Lung (tissue), 12 donors: ENCODE results near the gene TTC28. TPM values are rescaled to one million over a fixed set of nuclear protein-coding genes. Genes with fewer than 3 reads are reported as not detected.

Source experiments
- ATAC-seq: fragments of 200-7000 bp; cut with Tn5 transposase; one replicate; pipeline ENCODE4 v1.9.1; 2020; ENCODE audit warnings: moderate number of reproducible peaks; ENCODE audit not compliant: insufficient read depth, low FRiP score
- DNase-seq, 3 donors: peaks; one replicate each; pipeline ENCODE4 v3.0.0-alpha.2; 2013 to 2017
- H3K27ac ChIP-seq, 2 donors: one replicate each; pipeline ENCODE4 v1.5.1; 2013; ENCODE audit warnings: mild to moderate bottlenecking in 2 of 2, moderate library complexity in 2 of 2, control low read depth in 1 of 2, inconsistent platforms in 1 of 2, low read depth in 1 of 2, low read length in 1 of 2
- H3K27me3 ChIP-seq, 3 donors: one replicate each; pipeline ENCODE4 v1.5.1; 2013; ENCODE audit warnings: low read length in 2 of 3; ENCODE audit not compliant: control insufficient read depth in 3 of 3, insufficient read depth in 3 of 3
- H3K36me3 ChIP-seq, 4 donors: one replicate each; pipeline ENCODE4 v1.5.1; 2013; ENCODE audit warnings: low read length in 4 of 4, mild to moderate bottlenecking in 1 of 4, moderate library complexity in 1 of 4; ENCODE audit not compliant: control insufficient read depth in 4 of 4, insufficient read depth in 4 of 4
- H3K4me1 ChIP-seq, 5 donors: one replicate each; pipeline ENCODE4 v1.5.1; 2013; ENCODE audit warnings: low read length in 5 of 5, mild to moderate bottlenecking in 2 of 5, moderate library complexity in 1 of 5; ENCODE audit not compliant: control insufficient read depth in 5 of 5, insufficient read depth in 5 of 5
- H3K4me3 ChIP-seq: one replicate; pipeline ENCODE4 v1.5.1; 2013; ENCODE audit warnings: mild to moderate bottlenecking, control low read depth, moderate library complexity
- H3K9ac ChIP-seq, 2 donors: one replicate each; pipeline ENCODE4 v1.5.1; 2013; ENCODE audit warnings: low read length in 2 of 2, control low read depth in 1 of 2; ENCODE audit not compliant: insufficient read depth in 1 of 2
- H3K9me3 ChIP-seq, 4 donors: one replicate each; pipeline ENCODE4 v1.5.1; 2013; ENCODE audit warnings: low read length in 3 of 4, mild to moderate bottlenecking in 1 of 4, moderate library complexity in 1 of 4; ENCODE audit not compliant: control insufficient read depth in 4 of 4, insufficient read depth in 3 of 4
- WGBS, 2 donors: extraction: QIAGEN DNeasy Blood & Tissue Kit; methylation state at CpG; one replicate each; pipeline ENCODE4 v1.1.7; 2013; 5-methylcytosine and 5-hydroxymethylcytosine counted together
- polyA plus RNA-seq, 2 donors: library from polyadenylated mRNA; stranded (reverse); fragments of 200-250 nt; gene quantifications; one replicate each; pipeline ENCODE4 v1.2.1, GENCODE V29; 2013
- total RNA-seq, 2 donors: library from RNA; depleted of rRNA in 1 of 2; stranded (reverse); fragments of >200 nt in 1 of 2; gene quantifications; one replicate each; pipeline ENCODE4 v1.2.1, GENCODE V29; 2014 to 2021
- TF ChIP-seq, protein P1 (sequence below): IDR thresholded peaks from 2 replicates; pipeline ENCODE4 v1.5.1; 2012; ENCODE audit warnings: mild to moderate bottlenecking; ENCODE audit errors: control extremely low read depth, extremely low read depth
- donor health status: control.
- donor health status: control.
- donor health status: Bipolar disorder and iron deficiency.
- donor health status: healthy.
- donor health status: DM: yes; HTN: yes; CAD: no.

The TTC28 gene
- total and polyA plus RNA-seq, 4 donors: 4.7 to 72.2 (median 24.8) TPM

- no peaks in the 10 kb centered on the region for H3K9me3 ChIP-seq
- H3K27ac ChIP-seq: no peak overlapping the region
- no peak overlapping the region for H3K9ac ChIP-seq
- ATAC-seq: no peak
- TF ChIP-seq, protein P1, sequence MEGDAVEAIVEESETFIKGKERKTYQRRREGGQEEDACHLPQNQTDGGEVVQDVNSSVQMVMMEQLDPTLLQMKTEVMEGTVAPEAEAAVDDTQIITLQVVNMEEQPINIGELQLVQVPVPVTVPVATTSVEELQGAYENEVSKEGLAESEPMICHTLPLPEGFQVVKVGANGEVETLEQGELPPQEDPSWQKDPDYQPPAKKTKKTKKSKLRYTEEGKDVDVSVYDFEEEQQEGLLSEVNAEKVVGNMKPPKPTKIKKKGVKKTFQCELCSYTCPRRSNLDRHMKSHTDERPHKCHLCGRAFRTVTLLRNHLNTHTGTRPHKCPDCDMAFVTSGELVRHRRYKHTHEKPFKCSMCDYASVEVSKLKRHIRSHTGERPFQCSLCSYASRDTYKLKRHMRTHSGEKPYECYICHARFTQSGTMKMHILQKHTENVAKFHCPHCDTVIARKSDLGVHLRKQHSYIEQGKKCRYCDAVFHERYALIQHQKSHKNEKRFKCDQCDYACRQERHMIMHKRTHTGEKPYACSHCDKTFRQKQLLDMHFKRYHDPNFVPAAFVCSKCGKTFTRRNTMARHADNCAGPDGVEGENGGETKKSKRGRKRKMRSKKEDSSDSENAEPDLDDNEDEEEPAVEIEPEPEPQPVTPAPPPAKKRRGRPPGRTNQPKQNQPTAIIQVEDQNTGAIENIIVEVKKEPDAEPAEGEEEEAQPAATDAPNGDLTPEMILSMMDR: no peak
- no peaks in the 10 kb centered on the region for H3K27me3 ChIP-seq
- 76 to 82% methylated on average over 15 of the region's 15 CpGs for WGBS, 2 donors
- H3K4me3 ChIP-seq: no peak overlapping the region
- H3K36me3 ChIP-seq: no peaks in the 10 kb centered on the region
- peak in 1 of 3 donors; percentile 33 for DNase-seq
- peaks cover 0 to 2% (median 0%) of the 10 kb centered on the region in 5 donors for H3K4me1 ChIP-seq
Measured at GRCh38 chr22:28505416-28506149, 174.1 kb downstream of the TTC28 start.

- Histone ChIP-seq H3K4me1 (no peaks in the 10 kb centered on the region), H3K9ac (no peak overlapping the region), H3K27me3 (no peaks in the 10 kb centered on the region), H3K9me3 (no peaks in the 10 kb centered on the region), H3K27ac (no peak overlapping the region), H3K4me3 (no peak overlapping the region), H3K36me3 (no peaks in the 10 kb centered on the region)
- WGBS, 2 donors: 41 to 69% methylated on average over 1 of the region's 1 CpG
- no peak for ATAC-seq
- DNase-seq: no peak
- TF ChIP-seq, protein P1: no peak
Measured at GRCh38 chr22:28500006-28500405, 179.6 kb downstream of the TTC28 start.

- no peak overlapping the region for H3K9ac ChIP-seq
- H3K36me3 ChIP-seq: no peaks in the 10 kb centered on the region
- H3K27ac ChIP-seq: no peak overlapping the region
- H3K4me1 ChIP-seq: no peaks in the 10 kb centered on the region
- no peak overlapping the region for H3K4me3 ChIP-seq
- TF ChIP-seq, protein P1: no peak
- ATAC-seq: no peak
- H3K9me3 ChIP-seq: no peaks in the 10 kb centered on the region
- DNase-seq: no peak
- WGBS, 2 donors: 78 to 85% methylated on average over 4 of the region's 4 CpGs
- H3K27me3 ChIP-seq: no peaks in the 10 kb centered on the region
Measured at GRCh38 chr22:28498044-28498443, 181.6 kb downstream of the TTC28 start.
